Tibial nerve (tissue), 4 donors: ENCODE data around the gene RHOC. TPM values are rescaled to one million over a fixed set of nuclear protein-coding genes. Genes with fewer than 3 reads are reported as not detected.

ENCODE experiments used
- DNase-seq, 2 donors: peaks; one replicate each; pipeline ENCODE4 v3.0.0-alpha.2; 2019; ENCODE audit warnings: low spot score in 2 of 2
- H3K27ac ChIP-seq, 4 donors: fragments of 200-600 bp; sonication (generic) in 3 of 4; one replicate each; pipeline ENCODE4 v1.5.1; 2017 to 2019; ENCODE audit warnings: mild to moderate bottlenecking in 1 of 4
- H3K27me3 ChIP-seq, 2 donors: fragments of 200-600 bp; sonication (generic) in 1 of 2; one replicate each; pipeline versions ENCODE4 v1.5.1 to v1.6.0; 2017 to 2019
- H3K36me3 ChIP-seq, 3 donors: fragments of 200-600 bp; sonication (generic); one replicate each; pipeline ENCODE4 v1.5.1; 2018 to 2019
- H3K4me1 ChIP-seq, 4 donors: fragments of 200-600 bp; sonication (generic) in 3 of 4; one replicate each; pipeline ENCODE4 v1.5.1; 2017 to 2019
- H3K4me3 ChIP-seq, 4 donors: fragments of 200-600 bp; sonication (generic) in 3 of 4; one replicate each; pipeline ENCODE4 v1.5.1; 2017 to 2019; ENCODE audit warnings: mild to moderate bottlenecking in 1 of 4, moderate library complexity in 1 of 4
- H3K9me3 ChIP-seq, 4 donors: fragments of 200-600 bp; sonication (generic) in 3 of 4; one replicate each; pipeline ENCODE4 v1.5.1; 2017 to 2019
- CTCF ChIP-seq, 5 experiments: fragments of 200-600 bp in 3 of 5; fragments of 450-650 bp in 2 of 5; sonication (generic) in 3 of 5; IDR thresholded peaks; one replicate each; pipeline ENCODE4 v1.5.1; 2016 to 2019; ENCODE audit warnings: antibody characterized with exemption in 5 of 5, mild to moderate bottlenecking in 3 of 5, moderate library complexity in 2 of 5
- EP300 ChIP-seq, 2 donors: sonication (generic); formaldehyde crosslinking; IDR thresholded peaks; one replicate each; pipeline ENCODE4 v1.6.1; 2017; ENCODE audit warnings: antibody characterized with exemption in 2 of 2, mild to moderate bottlenecking in 1 of 2
- POLR2A ChIP-seq, 2 donors: fragments of 450-650 bp; IDR thresholded peaks; one replicate each; pipeline ENCODE4 v1.6.1; 2017; ENCODE audit warnings: antibody characterized with exemption in 2 of 2, mild to moderate bottlenecking in 2 of 2, moderate library complexity in 2 of 2
- WGBS, 2 donors: methylation state at CpG; one replicate each; pipeline ENCODE4 v1.1.5; 2018; 5-methylcytosine and 5-hydroxymethylcytosine counted together
- total RNA-seq, 4 donors: library from RNA; depleted of rRNA; stranded (reverse); fragments of >200 nt; gene quantifications; one replicate each; pipeline ENCODE4 v1.1.0, GENCODE V29; 2016

The RHOC gene
- total RNA-seq = 100 to 1,000 TPM; 225 to 297 (median 293) TPM

- peak in 1 of 2 donors; percentile 41 for DNase-seq
- Histone ChIP-seq H3K36me3 (peaks cover 0 to 10% (median 3%) of the 10 kb centered on the region in 3 donors), H3K27ac (peak within 1 kb of the TSS; percentile 95 to 100 (median 98)), H3K27me3 (no peaks in the 10 kb centered on the region), H3K4me3 (peak within 1 kb of the TSS; percentile 69 to 98 (median 97)), H3K4me1 (peaks cover 0 to 51% (median 35%) of the 10 kb centered on the region in 4 donors), H3K9me3 (no peaks in the 10 kb centered on the region)
- TF ChIP-seq CTCF (IDR thresholded peaks at IDR 0.05) (no peak), EP300 (IDR thresholded peaks at IDR 0.05) (peak in 1 of 2 donors; percentile 91), POLR2A (IDR thresholded peaks at IDR 0.05) (peak; percentile 73 to 90)
- WGBS, 2 donors = 1% methylated on average over 15 to 53 of the region's 61 CpGs
Observed at GRCh38 chr1:112706505-112707220, at the start of gene RHOC. Gene RHOC, minus strand, starts transcription at chr1:112707127. Its CDS starts 3,328 bp downstream, at chr1:112703799.

GRCh38 chr1:112754116-112754628 is 47.2 kb upstream of the RHOC start:
- WGBS, 2 donors = 0 to 53% methylated on average over 1 of the region's 1 CpG

GRCh38 chr1:112748396-112748795 is 41.5 kb upstream of the RHOC start:
- Histone ChIP-seq H3K9me3 (peaks cover 0 to 7% (median 0%) of the 10 kb centered on the region in 4 donors), H3K36me3 (no peaks in the 10 kb centered on the region), H3K4me1 (peaks cover 0 to 10% (median 0%) of the 10 kb centered on the region in 4 donors), H3K27me3 (peaks cover 0 to 28% of the 10 kb centered on the region in 2 donors), H3K27ac (no peak overlapping the region), H3K4me3 (no peak overlapping the region)
- no peak for DNase-seq
- TF ChIP-seq POLR2A (IDR thresholded peaks at IDR 0.05) = no peak
- no peak for TF ChIP-seq EP300 (IDR thresholded peaks at IDR 0.05)
- TF ChIP-seq CTCF (IDR thresholded peaks at IDR 0.05) = no peak
- WGBS, 2 donors = 93 to 96% methylated on average over 12 of the region's 12 CpGs

More at GRCh38 chr1:112754116-112754628, 47.2 kb upstream of the RHOC start:
- Histone ChIP-seq H3K27ac (no peak overlapping the region), H3K36me3 (no peaks in the 10 kb centered on the region), H3K27me3 (no peaks in the 10 kb centered on the region), H3K4me3 (no peak overlapping the region), H3K9me3 (peaks cover 0 to 14% (median 0%) of the 10 kb centered on the region in 4 donors), H3K4me1 (no peaks in the 10 kb centered on the region)
- no peak for DNase-seq
- TF ChIP-seq CTCF (IDR thresholded peaks at IDR 0.05) (no peak), POLR2A (IDR thresholded peaks at IDR 0.05) (no peak), EP300 (IDR thresholded peaks at IDR 0.05) (no peak)

- H3K4me1 ChIP-seq = peaks cover 0 to 10% (median 0%) of the 10 kb centered on the region in 4 donors
- peaks cover 0 to 18% (median 0%) of the 10 kb centered on the region in 4 donors for H3K9me3 ChIP-seq
- no peaks in the 10 kb centered on the region for H3K36me3 ChIP-seq
- H3K27ac ChIP-seq = no peak overlapping the region
- H3K27me3 ChIP-seq = peaks cover 0 to 54% of the 10 kb centered on the region in 2 donors
- peak overlapping the region in 1 of 4 donors; percentile 24 for H3K4me3 ChIP-seq
- WGBS, 2 donors = 5 to 6% methylated on average over 32 to 36 of the region's 58 CpGs
- DNase-seq = no peak
- peak in 2 of 5 experiments; percentile 10 to 27 for TF ChIP-seq CTCF (IDR thresholded peaks at IDR 0.05)
- no peak for TF ChIP-seq EP300 (IDR thresholded peaks at IDR 0.05)
- no peak for TF ChIP-seq POLR2A (IDR thresholded peaks at IDR 0.05)
Observed at GRCh38 chr1:112744009-112744578, 37.2 kb upstream of the RHOC start.
